Body of pancreas (tissue), 4 donors: ENCODE data around the gene RAD50.

Experiments
- CTCF ChIP-seq, 7 experiments: fragments of 450-650 bp in 4 of 7; fragments of 200-600 bp in 3 of 7; sonication (generic) in 3 of 7; IDR thresholded peaks; one replicate each; pipeline ENCODE4 v1.5.1; 2016 to 2019; ENCODE audit warnings: antibody characterized with exemption in 7 of 7
- POLR2A ChIP-seq, 3 donors: fragments of 450-650 bp; IDR thresholded peaks; one replicate each; pipeline ENCODE4 v1.6.1; 2016; ENCODE audit warnings: antibody characterized with exemption in 3 of 3, mild to moderate bottlenecking in 2 of 3

- peak; percentile 68 to 87 (median 82) for TF ChIP-seq CTCF (IDR thresholded peaks at IDR 0.05)
- no peak for TF ChIP-seq POLR2A (IDR thresholded peaks at IDR 0.05)
Measured at GRCh38 chr5:132526290-132526973, 30.3 kb upstream of the RAD50 start.
